ENCODE results near the gene SFPQ. TPM values are rescaled to one million over a fixed set of nuclear protein-coding genes. Genes with fewer than 3 reads are reported as not detected.
"Not testable (repeated sequence)": the region's sequence is repeated elsewhere in the genome, so short reads cannot be mapped to it uniquely, and the experiment has no call there.

The SFPQ gene
- total RNA-seq, 1 donor, result 187 TPM

GRCh38 chr1:35172022-35172421 is 20.9 kb downstream of the SFPQ start:
- no peak for DNase-seq (ENCODE audit: insufficient read length, low spot score, missing footprints)
- H3K4me2 ChIP-seq (ENCODE audit: insufficient read depth, low read length), result no peak overlapping the region
- no peaks in the 10 kb centered on the region for H3K4me1 ChIP-seq (ENCODE audit: insufficient read depth, low read length)
- peaks cover 26% of the 10 kb centered on the region for H3K36me3 ChIP-seq (ENCODE audit: insufficient read depth, low read length)
- H4K20me1 ChIP-seq (ENCODE audit: insufficient read depth, low read length), result peaks cover 25% of the 10 kb centered on the region
- no peaks in the 10 kb centered on the region for H3K79me2 ChIP-seq (ENCODE audit: insufficient read depth, low read length)
- TF ChIP-seq CTCF (IDR thresholded peaks at IDR 0.05; ENCODE audit: extremely low read depth, low read depth, low read length), result no peak
- H3K27me3 ChIP-seq (ENCODE audit: insufficient read depth, low read length), result no peaks in the 10 kb centered on the region
- no peak overlapping the region for H3K27ac ChIP-seq (ENCODE audit: low read depth, low read length)
- no peak overlapping the region for H2AFZ ChIP-seq (ENCODE audit: low read length)
- H3K9me3 ChIP-seq (ENCODE audit: low read depth, low read length), result no peaks in the 10 kb centered on the region
- H3K4me3 ChIP-seq (ENCODE audit: insufficient read depth, low read length), result no peak overlapping the region

DNA sequence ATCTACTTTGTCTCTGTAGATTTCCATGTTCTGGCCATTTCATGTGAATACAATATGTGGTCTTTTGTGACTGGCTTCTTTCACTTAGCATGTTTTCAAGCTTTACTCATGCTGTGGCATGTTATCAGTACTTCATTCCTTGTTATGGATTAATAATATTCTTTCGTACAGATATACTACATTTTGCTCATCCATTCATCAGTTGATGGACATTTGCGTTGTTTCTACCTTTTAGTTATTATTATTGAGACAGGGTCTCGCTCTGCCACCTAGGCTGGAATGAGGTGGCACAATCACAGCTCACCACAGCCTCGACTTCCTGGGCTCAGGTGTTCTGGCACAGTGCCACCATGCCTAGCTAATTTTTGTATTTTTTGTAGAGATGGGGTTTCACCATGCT is 21.4 kb downstream of the SFPQ start:
- H2AFZ ChIP-seq (ENCODE audit: low read length), result no peak overlapping the region
- no peak overlapping the region for H3K27ac ChIP-seq (ENCODE audit: low read depth, low read length)
- H3K27me3 ChIP-seq (ENCODE audit: insufficient read depth, low read length), result no peaks in the 10 kb centered on the region
- peaks cover 21% of the 10 kb centered on the region for H3K36me3 ChIP-seq (ENCODE audit: insufficient read depth, low read length)
- H3K79me2 ChIP-seq (ENCODE audit: insufficient read depth, low read length), result no peaks in the 10 kb centered on the region
- no peak overlapping the region for H3K4me2 ChIP-seq (ENCODE audit: insufficient read depth, low read length)
- DNase-seq (ENCODE audit: insufficient read length, low spot score, missing footprints), result peak; percentile 55
- peaks cover 24% of the 10 kb centered on the region for H4K20me1 ChIP-seq (ENCODE audit: insufficient read depth, low read length)
- H3K4me1 ChIP-seq (ENCODE audit: insufficient read depth, low read length), result no peaks in the 10 kb centered on the region
- TF ChIP-seq CTCF (IDR thresholded peaks at IDR 0.05; ENCODE audit: extremely low read depth, low read depth, low read length), result no peak
- H3K4me3 ChIP-seq (ENCODE audit: insufficient read depth, low read length), result no peak overlapping the region
- no peaks in the 10 kb centered on the region for H3K9me3 ChIP-seq (ENCODE audit: low read depth, low read length)

- no peak overlapping the region for H2AFZ ChIP-seq (ENCODE audit: low read length)
- H3K4me2 ChIP-seq (ENCODE audit: insufficient read depth, low read length), result no peak overlapping the region
- H3K27me3 ChIP-seq (ENCODE audit: insufficient read depth, low read length), result no peaks in the 10 kb centered on the region
- no peak for DNase-seq (ENCODE audit: insufficient read length, low spot score, missing footprints)
- no peaks in the 10 kb centered on the region for H3K9me3 ChIP-seq (ENCODE audit: low read depth, low read length)
- H3K36me3 ChIP-seq (ENCODE audit: insufficient read depth, low read length), result no peaks in the 10 kb centered on the region
- no peak overlapping the region for H3K27ac ChIP-seq (ENCODE audit: low read depth, low read length)
- no peaks in the 10 kb centered on the region for H4K20me1 ChIP-seq (ENCODE audit: insufficient read depth, low read length)
- no peaks in the 10 kb centered on the region for H3K79me2 ChIP-seq (ENCODE audit: insufficient read depth, low read length)
- H3K4me3 ChIP-seq (ENCODE audit: insufficient read depth, low read length), result no peak overlapping the region
- no peak for TF ChIP-seq CTCF (IDR thresholded peaks at IDR 0.05; ENCODE audit: extremely low read depth, low read depth, low read length)
- H3K4me1 ChIP-seq (ENCODE audit: insufficient read depth, low read length), result no peaks in the 10 kb centered on the region
Measured at GRCh38 chr1:35164893-35165292, 28.1 kb downstream of the SFPQ start.

DNA sequence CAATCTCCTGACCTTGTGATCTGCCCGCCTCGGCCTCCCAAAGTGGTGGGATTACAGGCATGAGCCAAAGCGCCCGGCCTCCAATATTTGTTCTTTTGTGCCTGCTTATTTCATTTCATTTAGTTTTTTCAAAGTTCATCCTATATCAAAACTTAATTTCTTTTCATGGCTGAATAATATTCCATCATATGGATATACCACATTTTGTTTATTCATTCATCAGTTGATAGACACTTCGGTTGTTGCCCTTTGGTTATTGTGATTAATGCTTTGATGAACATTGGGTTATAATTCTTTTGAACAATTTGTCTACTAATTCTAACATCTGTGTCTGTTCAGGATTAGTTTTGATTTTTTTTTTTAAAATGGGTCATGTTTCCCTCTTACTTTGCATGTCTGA is 41.7 kb downstream of the SFPQ start:
- Histone ChIP-seq H3K79me2 (ENCODE audit: insufficient read depth, low read length) (no peaks in the 10 kb centered on the region), H3K4me3 (ENCODE audit: insufficient read depth, low read length) (no peak overlapping the region), H3K4me1 (ENCODE audit: insufficient read depth, low read length) (no peaks in the 10 kb centered on the region), H4K20me1 (ENCODE audit: insufficient read depth, low read length) (no peaks in the 10 kb centered on the region), H3K27me3 (ENCODE audit: insufficient read depth, low read length) (no peaks in the 10 kb centered on the region), H3K9me3 (ENCODE audit: low read depth, low read length) (no peaks in the 10 kb centered on the region), H3K4me2 (ENCODE audit: insufficient read depth, low read length) (no peak overlapping the region), H2AFZ (ENCODE audit: low read length) (no peak overlapping the region), H3K36me3 (ENCODE audit: insufficient read depth, low read length) (no peaks in the 10 kb centered on the region), H3K27ac (ENCODE audit: low read depth, low read length) (no peak overlapping the region)
- DNase-seq (ENCODE audit: insufficient read length, low spot score, missing footprints), result no peak
- TF ChIP-seq CTCF (IDR thresholded peaks at IDR 0.05; ENCODE audit: extremely low read depth, low read depth, low read length), result no peak

DNA sequence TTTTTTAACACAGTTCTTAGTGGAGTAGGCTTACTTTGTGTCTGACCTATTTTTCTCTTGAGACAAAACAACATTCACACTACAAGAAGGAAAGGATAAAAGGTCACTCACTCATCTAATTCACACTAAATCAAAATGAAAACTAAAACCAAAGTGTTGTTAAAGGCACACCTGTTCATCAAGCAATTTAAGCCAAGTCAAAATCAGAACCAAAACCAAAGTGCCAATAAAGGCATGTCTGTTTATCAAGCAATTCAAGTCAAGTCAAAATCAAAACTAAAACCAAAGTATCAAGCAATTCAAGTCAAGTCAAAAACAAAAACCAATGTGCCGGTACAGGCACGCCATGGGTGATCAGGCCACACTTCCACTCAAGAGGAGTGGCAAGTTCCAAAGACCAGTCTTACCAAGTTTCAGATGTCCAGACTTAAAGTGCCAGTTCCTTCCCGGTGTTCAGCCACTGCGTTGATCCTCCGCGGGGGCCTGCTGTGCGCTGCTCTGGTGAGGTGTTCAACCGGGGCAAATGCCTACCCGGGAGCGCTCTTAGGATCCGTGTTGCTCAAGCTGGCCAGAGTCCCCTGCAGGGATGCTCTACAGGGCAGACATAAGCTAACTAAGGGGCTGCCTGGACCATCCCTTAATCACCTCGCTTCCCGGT is 46.9 kb downstream of the SFPQ start:
- not testable (repeated sequence) for H4K20me1 ChIP-seq (ENCODE audit: insufficient read depth, low read length); H3K36me3 ChIP-seq (ENCODE audit: insufficient read depth, low read length); H3K27me3 ChIP-seq (ENCODE audit: insufficient read depth, low read length); H3K27ac ChIP-seq (ENCODE audit: low read depth, low read length); H3K4me3 ChIP-seq (ENCODE audit: insufficient read depth, low read length); H3K79me2 ChIP-seq (ENCODE audit: insufficient read depth, low read length); H3K9me3 ChIP-seq (ENCODE audit: low read depth, low read length); H3K4me1 ChIP-seq (ENCODE audit: insufficient read depth, low read length)
- DNase-seq (ENCODE audit: insufficient read length, low spot score, missing footprints), result peak; percentile 35
- peak overlapping the region; percentile 51 for H3K4me2 ChIP-seq (ENCODE audit: insufficient read depth, low read length)
- peak overlapping the region; percentile 41 for H2AFZ ChIP-seq (ENCODE audit: low read length)

All from osteoblast (primary cell).